SK-N-SH (cell line): ENCODE measurements around the gene MAP1LC3B.

ENCODE experiments used
- POLR2AphosphoS5 ChIP-seq: IDR thresholded peaks from 2 replicates; pipeline ENCODE4 v1.6.1; 2012; ENCODE audit warnings: low read depth, low read length
- SIN3A ChIP-seq: IDR thresholded peaks from 2 replicates; pipeline ENCODE4 v1.6.1; 2012; ENCODE audit warnings: low read depth, mild to moderate bottlenecking, low read length, moderate library complexity, borderline replicate concordance
- TF ChIP-seq, protein P1 (sequence below): fragments of 200-600 bp; sonication (generic); IDR thresholded peaks from 2 replicates; pipeline ENCODE4 v1.6.1; 2017; ENCODE audit warnings: antibody characterized with exemption, mild to moderate bottlenecking, moderate library complexity
- TF ChIP-seq, protein P2 (sequence below): IDR thresholded peaks from 2 replicates; pipeline ENCODE4 v1.4.0; 2012; ENCODE audit warnings: low read depth
- TF ChIP-seq, protein P3 (sequence below): IDR thresholded peaks from 2 replicates; pipeline ENCODE4 v1.4.0; 2012; ENCODE audit warnings: low read depth, borderline replicate concordance
- TF ChIP-seq, protein P4 (sequence below): IDR thresholded peaks from 2 replicates; pipeline ENCODE4 v1.6.1; 2012; ENCODE audit warnings: mild to moderate bottlenecking, low read depth, low read length, moderate library complexity

DNA sequence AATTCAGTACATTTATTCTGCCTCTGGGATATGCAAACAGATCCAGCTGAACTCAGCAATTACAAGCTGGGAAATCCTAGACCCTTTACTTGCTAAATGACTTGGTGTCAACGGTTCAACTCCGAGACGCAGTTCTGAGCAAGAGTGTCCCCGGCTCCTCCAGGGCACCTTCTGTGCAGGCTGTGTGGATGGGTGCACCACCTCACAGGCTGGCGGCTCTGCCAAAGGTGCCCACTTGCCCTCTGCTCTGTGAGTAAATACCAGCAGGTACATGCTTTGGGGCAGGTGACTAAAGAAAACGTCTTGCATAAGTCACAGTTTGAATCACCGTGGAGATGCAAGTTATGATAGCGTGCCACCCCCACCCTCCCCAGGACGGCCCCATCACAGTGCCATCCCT, 23.3 kb downstream of the MAP1LC3B start:
- TF ChIP-seq, protein P1, sequence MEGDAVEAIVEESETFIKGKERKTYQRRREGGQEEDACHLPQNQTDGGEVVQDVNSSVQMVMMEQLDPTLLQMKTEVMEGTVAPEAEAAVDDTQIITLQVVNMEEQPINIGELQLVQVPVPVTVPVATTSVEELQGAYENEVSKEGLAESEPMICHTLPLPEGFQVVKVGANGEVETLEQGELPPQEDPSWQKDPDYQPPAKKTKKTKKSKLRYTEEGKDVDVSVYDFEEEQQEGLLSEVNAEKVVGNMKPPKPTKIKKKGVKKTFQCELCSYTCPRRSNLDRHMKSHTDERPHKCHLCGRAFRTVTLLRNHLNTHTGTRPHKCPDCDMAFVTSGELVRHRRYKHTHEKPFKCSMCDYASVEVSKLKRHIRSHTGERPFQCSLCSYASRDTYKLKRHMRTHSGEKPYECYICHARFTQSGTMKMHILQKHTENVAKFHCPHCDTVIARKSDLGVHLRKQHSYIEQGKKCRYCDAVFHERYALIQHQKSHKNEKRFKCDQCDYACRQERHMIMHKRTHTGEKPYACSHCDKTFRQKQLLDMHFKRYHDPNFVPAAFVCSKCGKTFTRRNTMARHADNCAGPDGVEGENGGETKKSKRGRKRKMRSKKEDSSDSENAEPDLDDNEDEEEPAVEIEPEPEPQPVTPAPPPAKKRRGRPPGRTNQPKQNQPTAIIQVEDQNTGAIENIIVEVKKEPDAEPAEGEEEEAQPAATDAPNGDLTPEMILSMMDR, result no peak
- TF ChIP-seq POLR2AphosphoS5, result no peak
- TF ChIP-seq, protein P2, sequence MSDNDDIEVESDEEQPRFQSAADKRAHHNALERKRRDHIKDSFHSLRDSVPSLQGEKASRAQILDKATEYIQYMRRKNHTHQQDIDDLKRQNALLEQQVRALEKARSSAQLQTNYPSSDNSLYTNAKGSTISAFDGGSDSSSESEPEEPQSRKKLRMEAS, result no peak
- TF ChIP-seq SIN3A, result no peak
- TF ChIP-seq, protein P3, sequence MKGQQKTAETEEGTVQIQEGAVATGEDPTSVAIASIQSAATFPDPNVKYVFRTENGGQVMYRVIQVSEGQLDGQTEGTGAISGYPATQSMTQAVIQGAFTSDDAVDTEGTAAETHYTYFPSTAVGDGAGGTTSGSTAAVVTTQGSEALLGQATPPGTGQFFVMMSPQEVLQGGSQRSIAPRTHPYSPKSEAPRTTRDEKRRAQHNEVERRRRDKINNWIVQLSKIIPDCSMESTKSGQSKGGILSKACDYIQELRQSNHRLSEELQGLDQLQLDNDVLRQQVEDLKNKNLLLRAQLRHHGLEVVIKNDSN, result no peak
- TF ChIP-seq, protein P4, sequence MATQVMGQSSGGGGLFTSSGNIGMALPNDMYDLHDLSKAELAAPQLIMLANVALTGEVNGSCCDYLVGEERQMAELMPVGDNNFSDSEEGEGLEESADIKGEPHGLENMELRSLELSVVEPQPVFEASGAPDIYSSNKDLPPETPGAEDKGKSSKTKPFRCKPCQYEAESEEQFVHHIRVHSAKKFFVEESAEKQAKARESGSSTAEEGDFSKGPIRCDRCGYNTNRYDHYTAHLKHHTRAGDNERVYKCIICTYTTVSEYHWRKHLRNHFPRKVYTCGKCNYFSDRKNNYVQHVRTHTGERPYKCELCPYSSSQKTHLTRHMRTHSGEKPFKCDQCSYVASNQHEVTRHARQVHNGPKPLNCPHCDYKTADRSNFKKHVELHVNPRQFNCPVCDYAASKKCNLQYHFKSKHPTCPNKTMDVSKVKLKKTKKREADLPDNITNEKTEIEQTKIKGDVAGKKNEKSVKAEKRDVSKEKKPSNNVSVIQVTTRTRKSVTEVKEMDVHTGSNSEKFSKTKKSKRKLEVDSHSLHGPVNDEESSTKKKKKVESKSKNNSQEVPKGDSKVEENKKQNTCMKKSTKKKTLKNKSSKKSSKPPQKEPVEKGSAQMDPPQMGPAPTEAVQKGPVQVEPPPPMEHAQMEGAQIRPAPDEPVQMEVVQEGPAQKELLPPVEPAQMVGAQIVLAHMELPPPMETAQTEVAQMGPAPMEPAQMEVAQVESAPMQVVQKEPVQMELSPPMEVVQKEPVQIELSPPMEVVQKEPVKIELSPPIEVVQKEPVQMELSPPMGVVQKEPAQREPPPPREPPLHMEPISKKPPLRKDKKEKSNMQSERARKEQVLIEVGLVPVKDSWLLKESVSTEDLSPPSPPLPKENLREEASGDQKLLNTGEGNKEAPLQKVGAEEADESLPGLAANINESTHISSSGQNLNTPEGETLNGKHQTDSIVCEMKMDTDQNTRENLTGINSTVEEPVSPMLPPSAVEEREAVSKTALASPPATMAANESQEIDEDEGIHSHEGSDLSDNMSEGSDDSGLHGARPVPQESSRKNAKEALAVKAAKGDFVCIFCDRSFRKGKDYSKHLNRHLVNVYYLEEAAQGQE, result no peak
